IMR-90 (cell line): ENCODE results near the gene CD2.

ENCODE experiments used
- MAZ ChIP-seq: IDR thresholded peaks from 2 replicates; pipeline ENCODE4 v1.6.1; 2012; ENCODE audit warnings: low read depth, mild to moderate bottlenecking, low read length, improper control_type of control experiment, moderate library complexity, borderline replicate concordance
- MXI1 ChIP-seq: IDR thresholded peaks from 2 replicates; pipeline ENCODE4 v1.6.1; 2012; ENCODE audit warnings: low read depth, mild to moderate bottlenecking, low read length, moderate library complexity, borderline replicate concordance
- NFE2L2 ChIP-seq: fragments of 150-350 bp; IDR thresholded peaks from 2 replicates; pipeline ENCODE4 v1.6.1; 2016; ENCODE audit warnings: low read depth, mild to moderate bottlenecking, low read length
- POLR2A ChIP-seq: IDR thresholded peaks from 2 replicates; pipeline ENCODE4 v1.6.1; 2012; ENCODE audit warnings: mild to moderate bottlenecking, low read depth, low read length
- RFX5 ChIP-seq: IDR thresholded peaks from 2 replicates; pipeline ENCODE4 v1.8.0; 2012; ENCODE audit warnings: low read depth, mild to moderate bottlenecking, low read length, moderate library complexity
- TF ChIP-seq, protein P1 (sequence below): conservative IDR thresholded peaks from 2 replicates; pipeline ENCODE4 v1.5.1; 2012; ENCODE audit warnings: mild to moderate bottlenecking, low read depth, low read length, improper control_type of control experiment
- TF ChIP-seq, protein P2 (sequence below): fragments of 150-350 bp; IDR thresholded peaks from 2 replicates; pipeline ENCODE4 v1.6.1; 2016; ENCODE audit warnings: low read depth, mild to moderate bottlenecking, low read length, moderate library complexity, borderline replicate concordance

DNA sequence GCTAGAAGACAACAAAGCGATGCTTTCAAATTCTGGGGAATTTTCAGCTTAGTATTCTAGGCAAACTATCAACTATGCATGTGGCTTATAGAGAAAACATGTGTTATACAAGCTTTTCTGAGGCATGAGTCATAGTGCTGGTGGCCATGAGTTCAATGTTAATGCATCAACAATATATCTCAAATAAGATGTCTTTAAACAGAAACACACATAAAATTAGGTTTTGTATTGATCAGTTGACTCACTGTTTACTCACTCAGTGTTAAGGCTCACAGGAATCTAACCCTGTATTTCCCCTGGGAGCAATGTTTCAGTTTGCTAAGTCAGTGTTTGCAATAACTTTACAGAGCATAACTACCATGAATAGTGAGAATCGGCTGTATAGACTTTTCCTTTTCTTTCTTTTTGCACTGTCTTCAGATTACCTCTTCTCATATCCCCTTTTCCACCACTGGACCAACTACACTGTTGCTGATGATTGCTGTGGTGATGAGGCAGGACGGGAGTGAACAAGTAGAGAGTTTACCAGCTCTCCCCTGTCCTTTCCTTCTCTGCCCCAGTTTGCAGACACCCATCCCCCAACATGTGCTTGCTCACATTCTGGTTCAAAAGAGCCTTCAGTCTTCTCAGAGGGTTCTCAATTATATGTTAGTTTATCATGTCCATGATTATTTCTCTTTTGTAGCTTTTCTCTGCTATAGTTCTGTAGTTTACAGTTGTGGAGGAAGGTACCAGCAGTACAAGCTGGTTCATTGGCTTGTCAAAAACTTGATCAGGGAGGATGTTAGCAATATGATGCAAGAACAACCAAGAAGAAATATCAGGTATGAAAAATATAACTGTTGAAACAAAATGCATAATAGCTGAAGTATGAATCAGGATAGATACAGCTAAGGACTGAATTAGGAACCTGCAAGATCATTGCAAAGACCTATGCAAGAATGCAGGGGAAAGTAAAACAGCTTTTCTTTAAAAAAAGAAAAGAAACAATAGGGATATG is 23.9 kb downstream of the CD2 start:
- TF ChIP-seq MXI1 (no peak), RFX5 (no peak), POLR2A (no peak), MAZ (no peak), NFE2L2 (no peak)
- TF ChIP-seq, protein P1, sequence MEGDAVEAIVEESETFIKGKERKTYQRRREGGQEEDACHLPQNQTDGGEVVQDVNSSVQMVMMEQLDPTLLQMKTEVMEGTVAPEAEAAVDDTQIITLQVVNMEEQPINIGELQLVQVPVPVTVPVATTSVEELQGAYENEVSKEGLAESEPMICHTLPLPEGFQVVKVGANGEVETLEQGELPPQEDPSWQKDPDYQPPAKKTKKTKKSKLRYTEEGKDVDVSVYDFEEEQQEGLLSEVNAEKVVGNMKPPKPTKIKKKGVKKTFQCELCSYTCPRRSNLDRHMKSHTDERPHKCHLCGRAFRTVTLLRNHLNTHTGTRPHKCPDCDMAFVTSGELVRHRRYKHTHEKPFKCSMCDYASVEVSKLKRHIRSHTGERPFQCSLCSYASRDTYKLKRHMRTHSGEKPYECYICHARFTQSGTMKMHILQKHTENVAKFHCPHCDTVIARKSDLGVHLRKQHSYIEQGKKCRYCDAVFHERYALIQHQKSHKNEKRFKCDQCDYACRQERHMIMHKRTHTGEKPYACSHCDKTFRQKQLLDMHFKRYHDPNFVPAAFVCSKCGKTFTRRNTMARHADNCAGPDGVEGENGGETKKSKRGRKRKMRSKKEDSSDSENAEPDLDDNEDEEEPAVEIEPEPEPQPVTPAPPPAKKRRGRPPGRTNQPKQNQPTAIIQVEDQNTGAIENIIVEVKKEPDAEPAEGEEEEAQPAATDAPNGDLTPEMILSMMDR, result no peak
- TF ChIP-seq, protein P2, sequence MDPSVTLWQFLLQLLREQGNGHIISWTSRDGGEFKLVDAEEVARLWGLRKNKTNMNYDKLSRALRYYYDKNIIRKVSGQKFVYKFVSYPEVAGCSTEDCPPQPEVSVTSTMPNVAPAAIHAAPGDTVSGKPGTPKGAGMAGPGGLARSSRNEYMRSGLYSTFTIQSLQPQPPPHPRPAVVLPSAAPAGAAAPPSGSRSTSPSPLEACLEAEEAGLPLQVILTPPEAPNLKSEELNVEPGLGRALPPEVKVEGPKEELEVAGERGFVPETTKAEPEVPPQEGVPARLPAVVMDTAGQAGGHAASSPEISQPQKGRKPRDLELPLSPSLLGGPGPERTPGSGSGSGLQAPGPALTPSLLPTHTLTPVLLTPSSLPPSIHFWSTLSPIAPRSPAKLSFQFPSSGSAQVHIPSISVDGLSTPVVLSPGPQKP, result no peak
